HuH-7 (cell line): ENCODE data around the gene TENM4.

ENCODE experiments used
- DNase-seq: peaks from one replicate; pipeline ENCODE4 v3.0.0; 2011; ENCODE audit warnings: low spot score

The TENM4 gene

DNA sequence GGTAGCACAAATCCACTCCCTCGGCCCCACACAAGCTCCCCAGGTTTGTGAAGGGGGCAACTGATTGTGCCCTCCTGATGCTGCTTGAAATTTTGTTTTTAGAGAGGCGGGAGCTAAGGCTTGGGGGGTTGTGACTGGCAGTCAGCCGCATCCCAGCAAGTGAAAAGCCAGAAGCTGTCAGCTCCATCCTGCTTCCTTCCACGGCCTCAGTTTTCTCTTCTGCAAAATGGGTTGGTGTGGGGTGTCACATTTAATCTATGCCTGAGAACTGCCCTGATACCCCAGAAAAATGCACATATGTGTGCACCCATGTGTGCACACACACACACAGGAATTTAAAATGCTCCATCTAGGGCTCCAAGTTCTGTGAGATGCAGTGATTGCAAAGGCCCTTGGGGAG is 358.6 kb downstream of the TENM4 start:
- no peak for DNase-seq

DNA sequence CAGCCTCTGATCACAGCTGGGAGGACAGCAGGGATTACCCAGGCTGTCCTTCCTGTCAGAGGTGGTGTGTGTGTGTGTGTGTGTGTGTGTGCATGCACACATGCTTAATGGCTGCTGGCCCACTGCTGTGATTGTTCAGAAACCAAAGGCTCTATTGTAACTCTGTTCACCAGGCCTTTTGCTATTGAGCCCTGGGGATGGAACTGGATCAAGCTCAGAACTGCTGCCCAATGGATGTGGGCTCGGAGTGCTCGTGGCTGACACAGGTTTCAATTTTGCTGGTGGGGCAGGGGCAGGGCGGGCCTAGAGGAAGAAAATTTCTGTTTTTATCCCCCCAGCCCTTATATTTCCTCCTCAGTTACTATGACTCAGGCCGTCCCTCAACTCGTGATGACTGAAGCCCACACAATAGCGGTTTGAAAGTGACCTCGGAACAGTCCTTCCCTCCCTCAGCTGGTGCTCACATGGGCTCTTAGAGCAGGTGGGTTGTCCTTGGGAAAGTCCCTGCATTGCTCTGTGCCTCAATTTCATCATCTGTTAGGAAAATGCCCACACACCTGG is 359.3 kb downstream of the TENM4 start:
- no peak for DNase-seq

- no peak for DNase-seq
These were observed 360.3 kb downstream of the TENM4 start for GRCh38 chr11:79080551-79080950.

DNA sequence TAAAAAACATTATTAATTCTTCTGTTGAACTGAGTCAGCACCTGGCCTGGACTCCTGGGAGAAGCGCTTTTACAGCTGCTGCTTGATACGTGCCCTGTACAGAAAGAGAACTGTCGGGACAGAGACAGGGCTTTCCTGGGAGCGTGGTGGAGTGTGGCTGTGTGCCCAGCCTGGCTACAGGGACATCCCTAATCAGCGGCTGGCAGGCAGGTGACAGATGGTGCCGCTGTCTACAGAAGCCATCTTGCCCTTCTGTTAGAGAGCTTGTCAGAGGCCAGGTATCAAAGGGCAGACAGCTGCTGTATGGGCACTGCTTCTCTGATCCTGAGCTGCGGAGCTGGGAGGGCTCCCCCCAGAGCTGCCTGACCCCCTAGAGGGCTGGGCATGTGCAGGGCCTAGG is 361.8 kb downstream of the TENM4 start:
- DNase-seq, result no peak

- no peak for DNase-seq
These were observed 362.4 kb downstream of the TENM4 start for GRCh38 chr11:79078456-79078855.

DNA sequence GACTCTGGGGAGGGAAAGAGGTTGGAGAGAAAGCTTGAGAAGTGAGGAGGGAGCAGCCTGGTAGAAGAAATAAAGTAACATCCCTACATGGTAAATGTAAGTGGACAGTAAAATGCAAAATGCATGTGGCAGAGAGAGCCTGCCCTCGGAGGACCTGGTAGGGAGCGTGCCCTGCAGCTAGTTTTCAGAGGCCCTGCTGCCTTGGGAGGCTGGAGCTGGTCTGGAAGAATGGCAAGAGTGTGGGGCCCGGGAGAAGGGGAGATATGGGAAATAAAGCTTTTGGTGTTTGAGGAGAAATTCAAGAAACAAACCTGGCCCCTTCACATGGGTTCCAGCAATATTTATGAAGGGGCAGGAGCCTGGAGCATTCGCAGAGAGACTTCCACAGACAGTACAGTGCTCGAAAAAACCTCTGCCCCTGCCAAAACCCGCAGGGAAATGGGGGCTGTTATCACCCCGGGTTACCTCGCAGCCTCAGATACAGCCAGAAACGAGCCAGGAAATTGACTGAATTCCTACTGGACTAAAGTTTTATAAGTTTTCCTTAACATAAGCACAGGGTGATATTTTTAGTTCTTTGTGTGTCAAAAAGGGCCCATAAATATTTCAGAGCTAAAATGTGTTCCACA is 363.0 kb downstream of the TENM4 start:
- DNase-seq, result no peak

- peak; percentile 60 for DNase-seq
These were observed 364.2 kb downstream of the TENM4 start for GRCh38 chr11:79076526-79077115.

DNA sequence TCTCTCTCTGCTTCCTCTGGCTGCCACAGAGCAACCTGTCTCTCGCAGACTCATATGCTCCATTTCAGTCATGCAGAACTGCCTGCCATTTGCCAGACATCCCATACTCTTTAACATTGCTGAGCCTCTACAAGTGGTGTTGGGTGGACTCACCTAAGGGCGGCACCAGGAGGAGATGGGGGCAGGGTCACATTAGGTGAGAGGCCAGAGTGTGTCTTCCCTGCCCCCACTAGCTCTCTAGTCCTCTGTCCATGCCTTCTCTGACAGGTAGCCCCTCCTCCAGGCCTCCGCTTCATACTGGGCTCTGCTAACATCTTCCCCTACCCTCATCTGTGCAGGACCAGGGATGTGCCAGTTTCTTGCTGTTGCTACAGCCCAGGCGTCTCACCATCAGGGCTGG is 366.3 kb downstream of the TENM4 start:
- no peak for DNase-seq

GRCh38 chr11:79071190-79071589 is 369.6 kb downstream of the TENM4 start:
- DNase-seq, result no peak

DNA sequence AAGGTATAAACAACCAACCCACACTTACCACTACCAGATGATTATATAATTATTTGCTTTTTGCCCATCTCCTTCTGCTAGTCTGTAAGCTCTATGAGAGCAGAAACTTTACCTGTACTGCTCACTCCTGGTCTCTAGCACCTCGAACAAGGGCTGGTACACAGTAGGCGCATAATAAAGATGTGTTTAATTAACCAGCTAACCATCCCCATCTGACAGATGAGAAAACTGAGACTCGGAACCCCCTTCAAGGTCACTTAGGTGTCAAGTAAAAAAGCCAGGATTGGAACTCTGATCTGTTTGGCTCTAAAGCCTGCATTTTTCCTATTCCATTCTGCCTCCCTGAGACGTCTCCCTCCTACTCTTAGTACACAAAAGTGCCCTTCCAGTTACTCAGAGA is 370.3 kb downstream of the TENM4 start:
- no peak for DNase-seq

DNA sequence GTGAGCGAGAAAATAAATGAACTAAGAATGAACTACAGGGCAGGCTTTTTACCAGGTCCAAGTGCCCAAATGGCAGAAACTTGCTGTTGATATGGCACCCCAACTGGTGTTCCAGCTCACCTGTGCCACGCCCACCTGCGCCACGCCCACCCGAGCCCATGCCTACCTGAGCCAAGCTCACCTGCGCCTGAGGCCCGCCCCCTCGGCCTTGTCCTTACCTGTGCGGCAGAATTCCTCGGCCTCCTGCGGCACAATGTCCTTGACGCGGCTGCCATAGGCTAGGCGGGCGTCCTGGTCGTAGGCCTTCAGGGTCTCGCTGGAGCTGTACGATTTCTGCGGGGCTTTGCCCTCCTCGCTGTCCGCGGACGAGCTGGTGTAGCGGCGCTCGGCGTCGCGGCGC is 371.3 kb downstream of the TENM4 start:
- no peak for DNase-seq

DNA sequence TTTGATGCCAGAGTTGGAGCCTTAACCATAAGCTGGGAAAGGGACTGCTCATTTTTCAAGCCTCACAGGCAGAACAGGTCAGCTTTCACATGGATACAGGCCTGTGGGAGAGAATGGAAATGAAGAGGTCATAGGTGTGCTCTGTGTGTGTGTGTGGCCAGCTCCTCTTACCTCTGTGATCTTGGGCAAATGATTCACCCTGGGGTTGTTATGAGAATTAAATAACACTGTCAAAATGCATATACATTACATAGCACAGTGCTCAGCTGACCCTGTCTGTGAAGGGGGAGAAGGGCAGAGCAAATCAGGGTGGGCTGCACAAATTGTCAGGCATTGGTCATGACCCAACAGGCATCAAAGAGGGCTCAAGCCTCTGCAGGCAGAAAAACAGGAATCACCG is 372.5 kb downstream of the TENM4 start:
- DNase-seq, result no peak

GRCh38 chr11:79067352-79067679 is 373.5 kb downstream of the TENM4 start:
- no peak for DNase-seq

- no peak for DNase-seq
These were observed 374.1 kb downstream of the TENM4 start for GRCh38 chr11:79066456-79067351.

- DNase-seq, result peak; percentile 39
These were observed 377.7 kb downstream of the TENM4 start for GRCh38 chr11:79062814-79063762.

DNA sequence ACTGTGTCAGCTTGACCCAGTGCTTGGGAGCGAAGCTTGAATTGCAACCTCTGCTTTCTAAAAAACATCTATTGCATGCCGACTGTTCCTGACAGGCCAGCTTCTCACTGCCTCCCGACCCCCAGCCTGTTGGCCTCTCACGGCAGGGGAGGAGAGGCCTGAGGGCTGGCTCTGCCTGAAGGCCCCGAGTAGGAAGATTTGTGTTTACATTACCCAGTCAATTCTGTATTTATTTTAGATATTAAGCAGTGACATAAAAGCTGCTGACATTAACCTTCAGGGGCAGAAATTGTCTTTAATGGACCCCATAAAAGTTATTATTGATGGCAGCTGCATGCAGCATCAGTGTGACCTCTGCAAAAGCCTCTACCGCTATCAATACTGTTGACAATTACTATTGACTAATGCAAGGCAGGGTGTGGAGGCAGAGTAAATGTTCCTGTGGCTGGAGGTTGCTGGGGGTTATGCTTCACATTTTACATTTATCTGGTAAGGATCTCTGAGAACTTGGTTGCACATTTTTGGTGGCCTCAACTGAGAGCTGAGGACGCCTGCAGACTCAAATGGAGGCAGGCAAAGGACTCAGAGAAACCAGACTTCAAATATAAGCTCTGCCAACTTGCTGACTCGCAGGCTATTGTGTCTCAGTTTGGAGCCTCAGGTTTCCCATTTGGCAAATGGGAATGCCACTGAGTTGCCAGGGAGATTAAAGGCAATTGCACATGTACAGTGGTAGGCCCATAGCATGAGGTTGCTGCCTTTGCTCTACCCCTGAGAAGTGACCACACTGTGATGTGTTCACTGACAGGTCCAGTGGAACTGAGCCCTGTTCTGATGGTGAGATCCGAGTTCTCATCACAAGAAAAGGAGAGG is 380.5 kb downstream of the TENM4 start:
- DNase-seq, result no peak

DNA sequence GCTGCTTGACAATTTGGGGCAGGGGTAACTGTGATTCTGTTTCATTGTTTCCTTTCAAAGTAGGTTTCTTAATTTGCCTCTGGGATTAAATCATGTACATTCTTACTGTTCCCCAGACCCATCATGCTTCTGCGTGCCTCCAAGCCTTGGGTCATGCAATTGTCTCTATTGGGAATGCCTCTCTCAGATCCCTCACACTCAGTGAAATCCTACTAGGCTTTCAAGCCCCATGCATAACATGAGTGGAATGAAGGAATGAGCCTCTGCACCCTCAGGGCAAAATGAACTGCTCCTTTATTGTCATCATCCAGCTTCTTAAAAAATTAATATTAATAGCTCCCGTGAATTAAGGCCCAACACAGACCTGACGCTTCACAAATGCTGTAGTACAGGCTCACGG is 381.7 kb downstream of the TENM4 start:
- DNase-seq, result no peak

- no peak for DNase-seq
These were observed 384.8 kb downstream of the TENM4 start for GRCh38 chr11:79055856-79056631.

- DNase-seq, result no peak
These were observed 386.2 kb downstream of the TENM4 start for GRCh38 chr11:79054636-79055035.

DNA sequence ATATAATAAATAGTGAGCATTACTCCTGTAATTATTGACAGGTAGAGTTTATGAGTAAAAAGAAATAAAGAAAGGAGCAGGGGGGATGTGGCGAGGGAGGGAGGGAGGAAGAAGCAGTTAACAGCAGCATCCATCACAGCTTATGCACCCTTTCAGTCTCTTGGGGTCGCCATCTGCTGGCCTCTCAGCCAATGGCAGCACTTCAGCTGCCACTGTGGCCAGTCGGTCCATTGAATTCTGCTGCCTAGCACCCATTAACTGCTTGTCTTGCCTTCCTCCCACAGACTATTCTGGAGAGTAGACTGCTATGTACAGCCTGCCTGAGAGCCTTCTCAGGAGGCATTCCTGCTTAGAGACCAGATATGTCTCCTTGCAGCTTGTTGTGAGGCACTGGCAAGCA is 388.3 kb downstream of the TENM4 start:
- no peak for DNase-seq
